ENCODE data around the gene RAB11FIP3.

DNA sequence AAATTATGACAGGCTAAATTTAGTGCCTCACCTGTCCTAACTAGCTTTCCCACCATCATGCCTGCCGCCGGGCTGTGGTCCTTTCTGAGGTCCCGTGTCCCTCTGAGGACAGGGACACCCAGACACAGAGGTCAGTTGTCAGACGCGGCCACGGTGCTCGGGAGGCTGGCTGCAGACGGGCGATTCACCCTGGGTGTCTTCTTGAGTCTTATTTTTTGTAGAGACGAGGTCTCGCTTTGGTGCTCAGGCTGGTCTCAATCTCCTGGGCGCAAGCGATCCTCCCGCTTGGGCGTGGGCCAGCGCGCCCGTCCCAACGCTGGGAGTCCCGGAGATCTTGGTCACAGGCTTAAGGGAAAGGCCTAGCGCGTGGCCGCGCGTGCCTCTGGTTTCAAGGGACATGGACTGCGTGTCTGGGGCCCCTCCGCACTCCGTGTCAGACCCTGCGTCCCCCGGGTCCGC is 797 bp upstream of the RAB11FIP3 start:
- TF ChIP-seq POLR2A (IDR thresholded peaks at IDR 0.05; ENCODE audit: low read length) (no peak), JUN (IDR thresholded peaks at IDR 0.05) (no peak), EP300 (IDR thresholded peaks at IDR 0.05) (no peak), MAZ (IDR thresholded peaks at IDR 0.05; ENCODE audit: borderline replicate concordance, low read depth, low read length) (no peak), MYC (IDR thresholded peaks at IDR 0.05; ENCODE audit: borderline replicate concordance, low read length) (no peak), RCOR1 (IDR thresholded peaks at IDR 0.05; ENCODE audit: low read depth, low read length) (no peak), NFE2L2 (conservative IDR thresholded peaks at IDR 0.05; ENCODE audit: low read length) (no peak)
- TF ChIP-seq, protein P1, sequence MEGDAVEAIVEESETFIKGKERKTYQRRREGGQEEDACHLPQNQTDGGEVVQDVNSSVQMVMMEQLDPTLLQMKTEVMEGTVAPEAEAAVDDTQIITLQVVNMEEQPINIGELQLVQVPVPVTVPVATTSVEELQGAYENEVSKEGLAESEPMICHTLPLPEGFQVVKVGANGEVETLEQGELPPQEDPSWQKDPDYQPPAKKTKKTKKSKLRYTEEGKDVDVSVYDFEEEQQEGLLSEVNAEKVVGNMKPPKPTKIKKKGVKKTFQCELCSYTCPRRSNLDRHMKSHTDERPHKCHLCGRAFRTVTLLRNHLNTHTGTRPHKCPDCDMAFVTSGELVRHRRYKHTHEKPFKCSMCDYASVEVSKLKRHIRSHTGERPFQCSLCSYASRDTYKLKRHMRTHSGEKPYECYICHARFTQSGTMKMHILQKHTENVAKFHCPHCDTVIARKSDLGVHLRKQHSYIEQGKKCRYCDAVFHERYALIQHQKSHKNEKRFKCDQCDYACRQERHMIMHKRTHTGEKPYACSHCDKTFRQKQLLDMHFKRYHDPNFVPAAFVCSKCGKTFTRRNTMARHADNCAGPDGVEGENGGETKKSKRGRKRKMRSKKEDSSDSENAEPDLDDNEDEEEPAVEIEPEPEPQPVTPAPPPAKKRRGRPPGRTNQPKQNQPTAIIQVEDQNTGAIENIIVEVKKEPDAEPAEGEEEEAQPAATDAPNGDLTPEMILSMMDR (IDR thresholded peaks at IDR 0.05): no peak
- TF ChIP-seq, protein P2, sequence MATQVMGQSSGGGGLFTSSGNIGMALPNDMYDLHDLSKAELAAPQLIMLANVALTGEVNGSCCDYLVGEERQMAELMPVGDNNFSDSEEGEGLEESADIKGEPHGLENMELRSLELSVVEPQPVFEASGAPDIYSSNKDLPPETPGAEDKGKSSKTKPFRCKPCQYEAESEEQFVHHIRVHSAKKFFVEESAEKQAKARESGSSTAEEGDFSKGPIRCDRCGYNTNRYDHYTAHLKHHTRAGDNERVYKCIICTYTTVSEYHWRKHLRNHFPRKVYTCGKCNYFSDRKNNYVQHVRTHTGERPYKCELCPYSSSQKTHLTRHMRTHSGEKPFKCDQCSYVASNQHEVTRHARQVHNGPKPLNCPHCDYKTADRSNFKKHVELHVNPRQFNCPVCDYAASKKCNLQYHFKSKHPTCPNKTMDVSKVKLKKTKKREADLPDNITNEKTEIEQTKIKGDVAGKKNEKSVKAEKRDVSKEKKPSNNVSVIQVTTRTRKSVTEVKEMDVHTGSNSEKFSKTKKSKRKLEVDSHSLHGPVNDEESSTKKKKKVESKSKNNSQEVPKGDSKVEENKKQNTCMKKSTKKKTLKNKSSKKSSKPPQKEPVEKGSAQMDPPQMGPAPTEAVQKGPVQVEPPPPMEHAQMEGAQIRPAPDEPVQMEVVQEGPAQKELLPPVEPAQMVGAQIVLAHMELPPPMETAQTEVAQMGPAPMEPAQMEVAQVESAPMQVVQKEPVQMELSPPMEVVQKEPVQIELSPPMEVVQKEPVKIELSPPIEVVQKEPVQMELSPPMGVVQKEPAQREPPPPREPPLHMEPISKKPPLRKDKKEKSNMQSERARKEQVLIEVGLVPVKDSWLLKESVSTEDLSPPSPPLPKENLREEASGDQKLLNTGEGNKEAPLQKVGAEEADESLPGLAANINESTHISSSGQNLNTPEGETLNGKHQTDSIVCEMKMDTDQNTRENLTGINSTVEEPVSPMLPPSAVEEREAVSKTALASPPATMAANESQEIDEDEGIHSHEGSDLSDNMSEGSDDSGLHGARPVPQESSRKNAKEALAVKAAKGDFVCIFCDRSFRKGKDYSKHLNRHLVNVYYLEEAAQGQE (IDR thresholded peaks at IDR 0.05): no peak

Measured in A549 (cell line).